H9 (cell line): ENCODE results near the gene APCDD1. TPM values are rescaled to one million over a fixed set of nuclear protein-coding genes. Genes with fewer than 3 reads are reported as not detected.

Experiments
- DNase-seq: peaks from one replicate; pipeline ENCODE4 v3.0.0-alpha.2; 2017
- H2AFZ ChIP-seq: one replicate; pipeline ENCODE4 v1.6.1; 2013; ENCODE audit warnings: mild to moderate bottlenecking, low read length, control low read depth, moderate library complexity
- H2AK5ac ChIP-seq: 2 replicates; pipeline ENCODE4 v1.6.1; 2013; ENCODE audit warnings: low read length, control low read depth, mixed read lengths; ENCODE audit not compliant: insufficient read length
- H2BK120ac ChIP-seq: one replicate; pipeline ENCODE4 v1.6.1; 2013; ENCODE audit warnings: low read depth, mild to moderate bottlenecking, low read length, control low read depth, inconsistent platforms; ENCODE audit not compliant: poor library complexity, severe bottlenecking
- H2BK12ac ChIP-seq: 2 replicates; pipeline ENCODE4 v1.6.1; 2013; ENCODE audit warnings: low read length, control low read depth, mixed read lengths, low read depth; ENCODE audit not compliant: insufficient read length
- H2BK15ac ChIP-seq: 2 replicates; pipeline ENCODE4 v1.6.1; 2013; ENCODE audit warnings: low read depth, low read length, control low read depth
- H2BK20ac ChIP-seq: one replicate; pipeline ENCODE4 v1.6.1; 2013; ENCODE audit warnings: low read depth, mild to moderate bottlenecking, low read length, control low read depth, inconsistent platforms; ENCODE audit not compliant: poor library complexity, severe bottlenecking
- H2BK5ac ChIP-seq: 2 replicates; pipeline ENCODE4 v1.6.1; 2013; ENCODE audit warnings: low read length, control low read depth, mixed read lengths; ENCODE audit not compliant: insufficient read length
- H3K14ac ChIP-seq: 2 replicates; pipeline ENCODE4 v1.6.1; 2013; ENCODE audit warnings: low read length, control low read depth; ENCODE audit not compliant: insufficient read depth
- H3K18ac ChIP-seq: 2 replicates; pipeline ENCODE4 v1.6.1; 2013; ENCODE audit warnings: low read depth, mild to moderate bottlenecking, mixed read lengths, low read length, control low read depth; ENCODE audit not compliant: insufficient read length
- H3K23ac ChIP-seq: 2 replicates; pipeline ENCODE4 v1.6.1; 2013; ENCODE audit warnings: low read length, control low read depth, mixed read lengths, low read depth; ENCODE audit not compliant: insufficient read length
- H3K23me2 ChIP-seq: 2 replicates; pipeline ENCODE4 v1.6.1; 2013; ENCODE audit warnings: low read depth, mild to moderate bottlenecking, mixed read lengths, low read length, control low read depth; ENCODE audit not compliant: insufficient read length, poor library complexity, severe bottlenecking
- H3K27ac ChIP-seq: 2 replicates; pipeline ENCODE4 v1.5.1; 2013; ENCODE audit warnings: low read length, control low read depth, mixed read lengths, low read depth; ENCODE audit not compliant: insufficient read length
- H3K27me3 ChIP-seq: 2 replicates; pipeline ENCODE4 v1.6.1; 2013; ENCODE audit warnings: low read length, control low read depth, inconsistent platforms; ENCODE audit not compliant: insufficient read depth
- H3K4ac ChIP-seq: 2 replicates; pipeline ENCODE4 v1.6.1; 2013; ENCODE audit warnings: low read depth, mild to moderate bottlenecking, control low read depth, inconsistent platforms, low read length, moderate library complexity
- H3K4me1 ChIP-seq: 2 replicates; pipeline ENCODE4 v1.6.1; 2013; ENCODE audit warnings: low read length, control low read depth, inconsistent platforms; ENCODE audit not compliant: insufficient read depth
- H3K4me2 ChIP-seq: 2 replicates; pipeline ENCODE4 v1.6.1; 2013; ENCODE audit warnings: low read length, control low read depth, mixed read lengths; ENCODE audit not compliant: insufficient read length, insufficient read depth
- H3K56ac ChIP-seq: 2 replicates; pipeline ENCODE4 v1.6.1; 2013; ENCODE audit warnings: low read depth, mild to moderate bottlenecking, mixed read lengths, low read length, control low read depth; ENCODE audit not compliant: insufficient read length
- H3K79me1 ChIP-seq: 2 replicates; pipeline ENCODE4 v1.6.1; 2013; ENCODE audit warnings: low read depth, mild to moderate bottlenecking, moderate library complexity, low read length, control low read depth, inconsistent platforms; ENCODE audit not compliant: insufficient read depth, poor library complexity, severe bottlenecking
- H3K79me2 ChIP-seq: 2 replicates; pipeline ENCODE4 v1.6.1; 2013; ENCODE audit warnings: low read length, control low read depth, inconsistent platforms; ENCODE audit not compliant: insufficient read depth
- H3K9ac ChIP-seq: 2 replicates; pipeline ENCODE4 v1.6.1; 2013; ENCODE audit warnings: low read length, control low read depth, mixed read lengths; ENCODE audit not compliant: insufficient read length; ENCODE audit errors: extremely low read depth
- H3K9me3 ChIP-seq: one replicate; pipeline ENCODE4 v1.6.1; 2013; ENCODE audit warnings: low read depth, low read length, inconsistent platforms; ENCODE audit not compliant: control insufficient read depth
- H3T11ph ChIP-seq: one replicate; pipeline ENCODE4 v1.6.1; 2013; ENCODE audit warnings: mild to moderate bottlenecking, low read length, control low read depth, inconsistent platforms
- H4K20me1 ChIP-seq: one replicate; pipeline ENCODE4 v1.6.1; 2013; ENCODE audit not compliant: control insufficient read depth, insufficient read length, insufficient read depth
- H4K5ac ChIP-seq: 2 replicates; pipeline ENCODE4 v1.6.1; 2013; ENCODE audit warnings: low read depth, mild to moderate bottlenecking, mixed read lengths, low read length, control low read depth; ENCODE audit not compliant: insufficient read length
- H4K8ac ChIP-seq: replicated peaks from 2 replicates; pipeline ENCODE4 v1.6.1; 2013; ENCODE audit warnings: low read length, control low read depth, mixed read lengths, low read depth; ENCODE audit not compliant: insufficient read length
- H4K91ac ChIP-seq: 2 replicates; pipeline ENCODE4 v1.6.1; 2013; ENCODE audit warnings: low read depth, mild to moderate bottlenecking, moderate library complexity, mixed read lengths, low read length, control low read depth; ENCODE audit not compliant: insufficient read length
- H3K27ac Mint-ChIP-seq, 3 experiments: 2 replicates in 2 of 3; 3 replicates in 1 of 3; pipeline ENCODE4 v1.8.0; 2020 to 2021; ENCODE audit warnings: mixed read lengths in 3 of 3, mild to moderate bottlenecking in 1 of 3, moderate library complexity in 1 of 3
- H3K27me3 Mint-ChIP-seq: 2 replicates; pipeline ENCODE4 v1.8.0; 2021; ENCODE audit warnings: low read depth, mild to moderate bottlenecking, moderate library complexity, mixed read lengths
- H3K36me3 Mint-ChIP-seq, 3 experiments: 2 replicates in 2 of 3; 3 replicates in 1 of 3; pipeline ENCODE4 v1.8.0; 2020 to 2021; ENCODE audit warnings: low read depth in 3 of 3, mixed read lengths in 3 of 3; ENCODE audit not compliant: insufficient read depth in 1 of 3
- H3K4me1 Mint-ChIP-seq, 2 experiments: 2 replicates each; pipeline ENCODE4 v1.8.0; 2020; ENCODE audit warnings: mixed read lengths in 2 of 2
- H3K4me3 Mint-ChIP-seq, 2 experiments: 2 replicates in 1 of 2; 3 replicates in 1 of 2; pipeline ENCODE4 v1.8.0; 2020 to 2021; ENCODE audit warnings: mild to moderate bottlenecking in 2 of 2, mixed read lengths in 2 of 2, moderate library complexity in 1 of 2
- H3K9me3 Mint-ChIP-seq, 2 experiments: 2 replicates in 1 of 2; 3 replicates in 1 of 2; pipeline ENCODE4 v1.8.0; 2020; ENCODE audit warnings: mild to moderate bottlenecking in 2 of 2, mixed read lengths in 2 of 2, moderate library complexity in 1 of 2
- CTCF ChIP-seq: fragments of 200-600 bp; sonication (generic); conservative IDR thresholded peaks from 3 replicates; pipeline ENCODE4 v1.8.0; 2021; ENCODE audit warnings: antibody characterized with exemption, mild to moderate bottlenecking
- WGBS: extraction: QIAGEN DNeasy Blood & Tissue Kit; methylation state at CpG from one replicate; pipeline ENCODE4 v1.1.7; 2013; ENCODE audit warnings: missing lambda C conversion rate, low lambda C conversion rate, mixed read lengths; ENCODE audit not compliant: insufficient read length; ENCODE audit errors: extremely low coverage; 5-methylcytosine and 5-hydroxymethylcytosine counted together
- total RNA-seq: library from RNA; stranded (reverse); gene quantifications from 2 replicates; pipeline ENCODE4 v1.2.1, GENCODE V29; 2021

The APCDD1 gene
- total RNA-seq, 1 experiment from 2014 or later: 1.8 TPM

GRCh38 chr18:10526561-10526949, 72.1 kb downstream of the APCDD1 start:
- Histone ChIP-seq H2BK12ac (no peak overlapping the region), H2BK20ac (no peak overlapping the region), H3K23ac (no peak overlapping the region), H3K18ac (no peak overlapping the region), H3K79me1 (peaks cover 16% of the 10 kb centered on the region), H2AFZ (no peak overlapping the region), H2BK15ac (no peak overlapping the region), H2BK5ac (no peak overlapping the region), H2BK120ac (no peak overlapping the region), H4K91ac (no peak overlapping the region), H3K79me2 (peaks cover 27% of the 10 kb centered on the region; the same call in 1 of the 2 replicates), H3K4me2 (peak overlapping the region; percentile 67), H3K14ac (0 out of 2 replicates have a peak overlapping the region, but pooled peaks have one; percentile 25), H3K23me2 (peaks cover 4% of the 10 kb centered on the region), H3K9me3 (no peaks in the 10 kb centered on the region), H3K4me1 (no peaks in the 10 kb centered on the region; the same call in 1 of the 2 replicates), H3K9ac (peak overlapping the region; percentile 23), H3K4ac (no peak overlapping the region), H4K8ac (no peak overlapping the region), H3K27me3 (no peaks in the 10 kb centered on the region), H4K20me1 (no peaks in the 10 kb centered on the region), H3T11ph (no peak overlapping the region), H3K27ac (no peak overlapping the region), H2AK5ac (no peak overlapping the region), H4K5ac (no peak overlapping the region), H3K56ac (no peak overlapping the region)
- no peak for TF ChIP-seq CTCF
- peak overlapping the region; percentile 34 to 92 (median 66); a peak in 4 of 7 replicates for H3K27ac Mint-ChIP-seq
- H3K4me3 Mint-ChIP-seq: peak overlapping the region; percentile 95 to 96
- no peaks in the 10 kb centered on the region for H3K36me3 Mint-ChIP-seq
- no peaks in the 10 kb centered on the region for H3K9me3 Mint-ChIP-seq
- peaks cover 2% of the 10 kb centered on the region; the same call in 1 of the 2 replicates for H3K27me3 Mint-ChIP-seq
- DNase-seq: no peak
- peaks cover 20 to 22% of the 10 kb centered on the region in 2 experiments for H3K4me1 Mint-ChIP-seq
- no CpG with 5 or more reads among the region's 11 CpGs for WGBS
